Measurements from ENCODE around the gene GAS6.
"Not testable (repeated sequence)": the region's sequence is repeated elsewhere in the genome, so short reads cannot be mapped to it uniquely, and the experiment has no call there.

Gene GAS6

DNA sequence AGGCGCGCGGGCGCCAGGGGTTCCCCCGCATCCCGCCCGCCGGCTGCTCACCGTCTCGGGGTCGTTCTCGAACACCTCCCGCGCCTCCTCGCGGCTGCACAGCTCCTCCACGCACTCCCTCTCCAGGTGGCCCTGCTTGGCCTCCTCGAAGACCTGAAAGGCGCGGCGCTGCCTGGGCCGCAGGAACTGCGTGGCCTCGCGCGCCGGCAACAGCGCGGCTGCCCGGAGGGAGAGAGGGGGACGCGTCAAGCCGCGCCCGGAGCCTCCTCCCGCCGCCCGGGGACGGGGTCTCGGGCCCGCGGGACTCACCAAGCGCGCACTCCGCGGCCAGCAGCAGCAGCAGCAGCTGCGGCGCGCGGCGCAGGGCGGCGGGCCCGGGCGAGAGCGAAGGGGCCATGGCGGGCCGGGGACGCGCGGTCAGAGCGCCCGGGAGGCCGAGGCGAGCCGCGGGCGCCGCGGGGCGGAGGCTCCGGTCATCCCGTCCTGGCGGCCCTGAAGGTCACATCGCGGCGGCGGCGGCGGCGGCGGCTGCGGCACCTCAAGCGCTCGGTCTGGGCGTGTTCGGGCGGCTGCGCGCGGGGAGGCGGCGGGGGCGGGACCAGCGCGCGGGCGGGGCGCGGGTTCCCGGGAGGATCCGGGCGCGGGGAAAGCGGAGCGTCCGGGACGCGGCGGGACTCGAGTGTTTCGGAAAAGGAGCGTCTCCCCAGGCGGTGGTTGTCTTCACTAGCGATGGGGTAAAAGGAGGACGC, at the start of gene GAS6:
Gene GAS6, minus strand, starts transcription at position 553 of the 749 bp plus-strand sequence. Its CDS starts 156 bp downstream, at position 397.
- peak; percentile 70 for DNase-seq

- DNase-seq, result not testable (repeated sequence)
Measured at GRCh38 chr13:113913408-113913807, 49.5 kb upstream of the GAS6 start.

GRCh38 chr13:113912596-113912995, 48.7 kb upstream of the GAS6 start:
- DNase-seq, result no peak

DNA sequence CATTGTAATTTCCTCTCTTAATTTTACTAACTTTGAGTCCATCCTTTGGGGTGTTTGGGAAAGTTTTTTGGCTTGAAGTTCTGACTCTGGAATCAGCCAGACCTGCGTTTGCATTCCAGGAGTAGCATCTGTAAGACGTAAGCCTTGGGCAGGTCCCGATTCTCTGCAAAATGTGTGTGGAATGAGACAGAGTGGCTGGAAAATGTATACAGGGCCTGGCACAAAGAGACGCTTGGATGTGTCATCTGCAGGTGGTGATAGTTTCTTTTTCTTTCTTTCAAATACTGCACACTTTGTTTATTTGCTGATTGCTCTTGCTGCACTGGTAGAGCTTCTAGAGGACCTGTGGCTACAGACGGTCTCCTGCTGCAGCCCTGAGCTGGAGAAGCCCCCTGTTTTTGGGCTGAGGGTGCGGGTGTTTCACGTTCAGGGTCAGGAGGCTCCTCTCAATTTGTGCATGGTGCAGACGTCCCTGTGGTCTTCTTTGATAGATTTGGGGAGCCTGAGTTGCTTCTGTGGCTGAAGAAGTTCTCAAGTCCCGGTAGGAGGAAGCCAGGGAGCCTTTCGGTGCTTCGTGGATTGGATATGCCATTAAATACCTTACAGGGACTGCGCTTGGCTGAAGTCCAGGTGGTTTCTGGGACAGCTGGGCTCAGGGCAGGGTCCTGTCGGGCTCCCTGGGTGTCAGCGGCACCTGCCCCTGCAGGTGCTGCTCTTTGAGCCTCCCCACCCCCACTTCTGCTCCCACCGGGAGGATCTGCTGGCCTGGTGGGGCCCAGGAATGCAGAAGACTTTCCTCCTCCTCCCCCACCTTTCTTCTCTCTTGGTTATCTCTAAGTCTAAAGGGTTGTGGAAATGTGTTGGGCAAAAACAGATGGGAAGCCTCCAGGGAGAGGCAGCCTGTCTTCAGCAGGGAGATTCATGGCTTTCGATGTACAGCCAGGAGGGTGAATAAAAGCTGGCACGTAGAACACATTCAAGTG, 44.0 kb upstream of the GAS6 start:
- peak; percentile 85 for DNase-seq

DNA sequence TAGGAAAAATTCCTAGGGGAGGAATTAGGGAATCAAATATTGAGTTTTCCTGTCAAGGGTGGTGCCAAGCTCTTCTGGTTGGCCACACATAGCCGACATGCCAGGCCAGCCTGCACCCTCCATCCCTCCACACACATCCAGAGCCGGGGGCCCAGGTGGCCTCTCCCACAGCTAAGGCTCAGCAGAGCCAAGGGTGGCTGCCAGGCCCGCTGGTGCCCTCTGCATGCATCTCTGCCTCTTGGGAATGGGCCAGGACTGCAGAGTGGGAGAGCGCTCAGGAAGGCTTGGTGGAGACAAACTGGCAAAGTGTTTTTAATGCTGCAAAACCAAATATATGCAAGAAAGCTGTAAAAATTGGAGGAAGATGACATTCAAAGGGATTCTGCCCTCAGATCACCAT, 42.7 kb upstream of the GAS6 start:
- no peak for DNase-seq

GRCh38 chr13:113905942-113906341, 42.1 kb upstream of the GAS6 start:
- no peak for DNase-seq

GRCh38 chr13:113905018-113905417, 41.1 kb upstream of the GAS6 start:
- DNase-seq, result no peak

DNA sequence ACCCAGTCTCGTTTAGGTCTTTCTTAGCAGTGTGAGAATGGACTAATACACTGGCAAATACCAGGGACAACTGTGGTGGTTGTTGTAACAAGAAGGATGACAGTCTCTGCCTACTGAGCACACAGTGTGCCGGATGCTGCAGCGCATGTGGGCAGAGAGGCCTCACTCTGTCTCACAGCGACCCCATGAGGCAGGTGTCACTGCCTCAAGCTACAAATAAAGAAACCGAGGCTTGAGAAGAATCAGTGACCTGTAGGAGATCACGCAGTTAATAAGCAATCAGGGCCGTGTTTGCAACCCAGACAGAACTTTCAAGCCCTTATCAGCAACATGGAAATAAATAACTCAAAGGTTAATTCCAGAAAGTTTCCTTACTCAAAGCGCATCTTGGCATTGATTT, 40.5 kb upstream of the GAS6 start:
- DNase-seq, result peak; percentile 42

GRCh38 chr13:113903912-113904311, 40.0 kb upstream of the GAS6 start:
- no peak for DNase-seq

- DNase-seq, result no peak
Measured at GRCh38 chr13:113902986-113903775, 39.3 kb upstream of the GAS6 start.

DNA sequence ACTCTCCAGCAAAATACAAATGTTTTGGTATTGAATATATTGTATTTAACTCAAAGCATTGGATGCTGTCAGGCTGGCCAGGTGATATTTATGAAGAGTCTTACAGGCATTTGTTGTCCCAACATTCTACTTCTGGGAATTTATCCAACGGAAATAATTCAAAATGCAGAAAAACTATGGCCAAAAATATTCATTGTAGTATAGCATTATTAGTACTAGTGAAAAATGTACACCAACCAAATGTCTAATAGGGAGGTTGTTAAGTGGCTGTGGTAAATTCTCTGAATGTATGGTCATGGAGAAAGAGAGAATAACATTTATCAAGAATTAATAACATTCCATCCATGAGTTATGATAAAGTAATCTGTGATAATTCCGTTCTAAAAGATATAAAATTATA, 38.6 kb upstream of the GAS6 start:
- DNase-seq, result no peak

GRCh38 chr13:113901642-113902041, 37.8 kb upstream of the GAS6 start:
- DNase-seq, result no peak

GRCh38 chr13:113901231-113901630, 37.4 kb upstream of the GAS6 start:
- DNase-seq, result no peak

DNA sequence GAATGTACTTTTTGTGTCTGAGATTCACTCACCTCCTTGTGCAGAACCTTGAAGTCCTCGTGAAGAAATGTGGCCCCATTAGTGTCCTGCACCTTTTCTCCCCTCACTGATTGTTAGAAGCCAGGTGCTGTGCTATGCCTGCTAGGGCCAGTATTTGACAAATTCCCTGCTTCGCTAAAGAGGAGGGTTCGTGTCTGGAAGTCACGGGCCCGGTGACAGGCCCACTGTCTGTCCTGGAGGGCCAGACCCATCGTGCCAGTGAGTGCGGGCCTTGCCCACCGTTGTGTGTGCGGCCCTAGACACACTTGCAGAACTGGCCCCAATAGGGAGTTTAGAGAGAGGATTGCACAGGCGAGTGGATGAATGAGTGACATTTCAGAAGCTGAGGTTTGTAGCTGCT, 36.8 kb upstream of the GAS6 start:
- no peak for DNase-seq

DNA sequence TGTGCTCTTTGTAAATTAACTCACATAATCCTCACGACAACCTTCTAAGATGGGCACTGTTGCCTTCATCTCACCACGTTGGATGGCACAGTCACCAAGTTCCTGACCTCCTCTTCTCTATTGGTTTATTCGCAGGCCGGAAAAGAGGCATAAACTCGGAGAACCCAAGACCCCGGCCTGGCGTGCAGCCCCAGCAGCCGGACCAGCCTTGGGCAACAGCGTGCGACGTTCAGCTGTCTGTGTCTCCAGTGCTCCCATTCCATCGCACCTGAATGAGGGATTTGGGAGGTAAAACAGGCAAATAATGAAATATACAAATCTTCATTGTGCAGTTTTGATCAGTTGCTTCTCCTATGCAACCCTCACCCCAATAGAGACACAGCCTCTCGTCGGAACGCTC, 34.5 kb upstream of the GAS6 start:
- no peak for DNase-seq

DNA sequence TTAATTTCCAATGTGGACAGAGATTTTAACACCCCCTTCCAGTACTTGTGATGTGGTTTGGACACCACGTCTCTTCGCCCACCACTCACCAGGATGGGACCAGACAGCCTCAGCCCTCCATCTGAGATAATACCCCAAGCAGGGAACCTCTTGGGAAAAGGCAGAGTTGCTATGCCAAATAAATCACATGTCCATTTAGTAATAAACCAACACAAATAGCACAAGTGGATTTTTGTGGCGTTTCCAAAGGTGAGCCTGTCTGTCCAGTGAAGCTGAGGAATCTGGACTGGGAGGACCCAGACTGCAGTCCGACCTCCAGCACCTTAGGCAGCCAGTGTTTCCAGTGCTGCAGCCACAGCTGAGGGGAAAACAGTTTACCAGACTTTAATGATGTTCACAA, 34.1 kb upstream of the GAS6 start:
- DNase-seq, result no peak

DNA sequence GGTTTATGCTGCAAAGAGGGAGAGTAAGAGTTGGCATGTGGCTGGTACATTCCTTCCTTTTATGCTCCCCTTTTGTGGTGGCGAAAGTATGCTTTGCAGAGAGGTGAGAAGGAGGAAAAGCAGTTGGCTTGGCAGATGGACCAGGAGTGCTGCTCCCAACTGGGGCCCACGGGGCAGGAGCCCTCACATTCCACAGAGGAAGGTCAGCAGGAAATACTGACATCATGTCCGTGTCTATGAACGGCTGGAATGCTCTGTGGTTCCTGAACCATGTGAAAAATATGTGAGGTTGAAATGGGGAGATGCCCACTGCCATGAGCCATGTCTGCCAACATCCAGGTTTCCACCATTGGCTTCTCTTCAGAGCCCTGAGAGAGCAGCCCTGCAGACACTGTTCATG, 33.3 kb upstream of the GAS6 start:
- DNase-seq, result no peak

DNA sequence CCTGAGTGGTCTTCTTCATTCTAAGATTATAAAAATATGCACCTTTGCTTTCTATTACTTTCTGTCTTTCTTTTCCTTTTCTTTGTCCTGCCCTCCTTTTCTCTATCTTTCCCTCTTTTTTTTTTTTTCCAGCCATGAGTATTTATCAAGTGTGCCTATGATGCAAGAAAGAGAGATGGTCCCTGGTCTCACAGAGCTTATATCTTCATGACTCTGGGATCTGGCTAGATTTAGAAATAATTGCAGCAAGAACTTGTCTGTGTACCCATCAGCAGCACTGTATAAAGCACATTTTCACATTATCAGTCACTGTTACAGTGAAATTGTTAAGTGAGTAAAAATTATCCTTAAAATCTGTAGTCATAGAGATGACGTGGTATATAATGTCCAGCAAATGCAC, 31.6 kb upstream of the GAS6 start:
- no peak for DNase-seq

DNA sequence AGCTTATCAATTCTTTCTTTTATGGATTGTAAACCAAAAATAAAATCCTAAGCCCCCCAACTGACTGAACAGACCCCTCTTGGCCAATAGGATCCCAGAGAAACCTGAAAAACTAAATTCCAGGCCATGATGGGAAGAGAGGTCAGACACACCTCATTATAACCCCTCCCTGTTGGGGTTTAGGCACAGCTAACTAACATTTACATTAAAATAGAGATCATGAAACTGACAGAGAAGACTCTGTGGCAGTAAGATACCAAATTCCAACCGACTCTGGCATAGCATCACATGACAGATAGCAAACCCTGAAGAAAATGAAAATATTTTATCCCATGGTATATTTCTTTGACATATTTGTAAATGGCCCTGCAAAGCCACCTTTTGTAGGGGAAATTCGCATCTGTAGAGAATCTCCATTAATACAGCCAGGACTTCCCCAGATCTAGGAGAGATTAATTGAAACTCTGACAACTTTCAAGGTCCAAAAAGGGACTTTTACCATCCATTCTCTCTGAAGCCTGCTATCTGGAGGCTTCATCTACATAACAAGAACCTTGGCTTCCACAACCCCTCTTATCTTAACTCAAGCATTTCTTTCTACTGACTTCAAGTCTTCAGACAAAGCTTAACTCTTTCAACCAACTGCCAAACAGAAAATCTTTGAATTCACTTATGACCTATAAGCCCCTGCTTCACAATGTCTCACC, 27.1 kb upstream of the GAS6 start:
- DNase-seq, result no peak

- no peak for DNase-seq
Measured at GRCh38 chr13:113889467-113889866, 25.6 kb upstream of the GAS6 start.

DNA sequence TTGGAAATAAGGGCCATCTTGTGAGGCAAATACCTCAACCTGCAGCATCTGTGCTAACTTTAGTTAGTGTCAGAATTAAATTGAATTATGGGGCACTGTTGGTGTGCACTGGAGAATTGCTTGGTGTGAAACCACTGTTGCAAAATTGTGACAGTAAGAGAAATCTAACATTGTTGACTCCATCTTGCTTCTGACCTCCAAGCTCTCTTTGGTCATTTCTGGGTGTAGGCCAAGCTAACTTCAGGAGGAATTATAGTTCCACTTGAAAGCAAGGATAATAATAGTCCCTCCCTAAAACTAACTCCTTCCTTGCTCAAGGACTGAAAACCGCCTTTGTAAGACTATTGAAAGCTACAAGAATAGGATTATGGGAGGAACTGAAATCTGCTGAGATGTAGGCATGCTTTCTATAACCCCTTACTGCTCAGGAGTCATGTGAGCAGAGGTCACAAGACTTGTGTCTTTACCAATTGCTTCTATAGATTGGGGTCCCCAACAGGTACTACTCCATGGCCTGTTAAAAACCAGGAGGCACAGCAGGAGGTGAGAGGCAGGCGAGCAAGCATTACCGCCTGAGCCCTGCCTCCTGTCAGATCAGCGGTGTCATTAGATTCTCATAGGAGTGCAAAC, 24.9 kb upstream of the GAS6 start:
- DNase-seq, result no peak

GRCh38 chr13:113887700-113888201, 23.9 kb upstream of the GAS6 start:
- DNase-seq, result no peak

Measured in NCI-H69 (cell line).